ENCODE measurements around the gene L1TD1.

GRCh38 chr1:62238507-62238906 is 43.9 kb downstream of the L1TD1 start:
- TF ChIP-seq POLR2A (IDR thresholded peaks at IDR 0.05; ENCODE audit: low read length) (no peak), GATA1 (IDR thresholded peaks at IDR 0.05; ENCODE audit: low read depth, low read length) (no peak)

Data from erythroblast (primary cell).